KOPT-K1 (cell line): Measurements from ENCODE around the gene THSD7A.

Source experiments
- H3K27ac ChIP-seq: fragments of 200-600 bp; sonication (generic); 2 replicates; pipeline ENCODE4 v1.5.1; 2016; ENCODE audit warnings: antibody characterized with exemption, mild to moderate bottlenecking, low read depth, low read length; ENCODE audit not compliant: poor library complexity, severe bottlenecking
- H3K36me3 ChIP-seq: fragments of 200-600 bp; sonication (generic); 2 replicates; pipeline ENCODE4 v1.5.1; 2017; ENCODE audit warnings: antibody characterized with exemption, mild to moderate bottlenecking, low read length, moderate library complexity; ENCODE audit not compliant: insufficient read depth
- H3K9me3 ChIP-seq: fragments of 200-600 bp; sonication (generic); 2 replicates; pipeline ENCODE4 v1.5.1; 2017; ENCODE audit warnings: antibody characterized with exemption, low read length, mild to moderate bottlenecking; ENCODE audit not compliant: insufficient read depth, poor library complexity, severe bottlenecking

THSD7A gene

GRCh38 chr7:11831736-11832495, at the start of gene THSD7A:
TSS of gene THSD7A (minus strand) at chr7:11832198. CDS start at chr7:11831946, 252 bp downstream.
- no peaks in the 10 kb centered on the region for H3K36me3 ChIP-seq
- H3K9me3 ChIP-seq: no peaks in the 10 kb centered on the region
- no peak within 1 kb of the TSS for H3K27ac ChIP-seq

GRCh38 chr7:11881680-11882079, 49.7 kb upstream of the THSD7A start:
- no peak overlapping the region for H3K27ac ChIP-seq

GRCh38 chr7:11875635-11876034, 43.6 kb upstream of the THSD7A start:
- no peaks in the 10 kb centered on the region for H3K9me3 ChIP-seq
- H3K27ac ChIP-seq: no peak overlapping the region
- H3K36me3 ChIP-seq: no peaks in the 10 kb centered on the region

More at GRCh38 chr7:11881680-11882079, 49.7 kb upstream of the THSD7A start:
- Histone ChIP-seq H3K36me3 (no peaks in the 10 kb centered on the region), H3K9me3 (no peaks in the 10 kb centered on the region)

- Histone ChIP-seq H3K9me3 (peaks cover 13% of the 10 kb centered on the region), H3K36me3 (no peaks in the 10 kb centered on the region), H3K27ac (no peak overlapping the region)
Measured at GRCh38 chr7:11865671-11866070, 33.7 kb upstream of the THSD7A start.

GRCh38 chr7:11858622-11859302, 26.8 kb upstream of the THSD7A start:
- no peak overlapping the region for H3K27ac ChIP-seq
- no peaks in the 10 kb centered on the region for H3K36me3 ChIP-seq
- H3K9me3 ChIP-seq: no peaks in the 10 kb centered on the region

GRCh38 chr7:11858026-11858425, 26.0 kb upstream of the THSD7A start:
- Histone ChIP-seq H3K27ac (no peak overlapping the region), H3K9me3 (no peaks in the 10 kb centered on the region), H3K36me3 (no peaks in the 10 kb centered on the region)

GRCh38 chr7:11848251-11848650, 16.3 kb upstream of the THSD7A start:
- H3K36me3 ChIP-seq: no peaks in the 10 kb centered on the region
- no peaks in the 10 kb centered on the region for H3K9me3 ChIP-seq
- H3K27ac ChIP-seq: no peak overlapping the region

- H3K36me3 ChIP-seq: no peaks in the 10 kb centered on the region
- H3K27ac ChIP-seq: no peak overlapping the region
Measured at GRCh38 chr7:11847336-11847735, 15.3 kb upstream of the THSD7A start.

GRCh38 chr7:11846361-11846955, 14.5 kb upstream of the THSD7A start:
- no peaks in the 10 kb centered on the region for H3K9me3 ChIP-seq
- H3K36me3 ChIP-seq: no peaks in the 10 kb centered on the region
- H3K27ac ChIP-seq: no peak overlapping the region

More at GRCh38 chr7:11847336-11847735, 15.3 kb upstream of the THSD7A start:
- H3K9me3 ChIP-seq: no peaks in the 10 kb centered on the region

GRCh38 chr7:11843113-11843765, 11.2 kb upstream of the THSD7A start:
- Histone ChIP-seq H3K36me3 (no peaks in the 10 kb centered on the region), H3K9me3 (no peaks in the 10 kb centered on the region), H3K27ac (no peak overlapping the region)

- H3K9me3 ChIP-seq: no peaks in the 10 kb centered on the region
- H3K27ac ChIP-seq: no peak overlapping the region
- no peaks in the 10 kb centered on the region for H3K36me3 ChIP-seq
Measured at GRCh38 chr7:11841657-11842056, 9.7 kb upstream of the THSD7A start.

GRCh38 chr7:11835260-11835659, 3.3 kb upstream of the THSD7A start:
- Histone ChIP-seq H3K27ac (no peak overlapping the region), H3K9me3 (no peaks in the 10 kb centered on the region), H3K36me3 (no peaks in the 10 kb centered on the region)

GRCh38 chr7:11833431-11833830, 1.4 kb upstream of the THSD7A start:
- H3K9me3 ChIP-seq: no peaks in the 10 kb centered on the region
- no peaks in the 10 kb centered on the region for H3K36me3 ChIP-seq
- no peak overlapping the region for H3K27ac ChIP-seq

- Histone ChIP-seq H3K27ac (no peak overlapping the region), H3K9me3 (no peaks in the 10 kb centered on the region), H3K36me3 (no peaks in the 10 kb centered on the region)
Measured at GRCh38 chr7:11831156-11831735, 752 bp downstream of the THSD7A start.
